B cell (primary cell): ENCODE data around the gene MED20. TPM values are rescaled to one million over a fixed set of nuclear protein-coding genes. Genes with fewer than 3 reads are reported as not detected.
A peak's percentile ranks its signal among the peaks of the same experiment; 100 is the strongest.

Experiments used
- ATAC-seq: fragments of 200-7000 bp; cut with Tn5 transposase; one replicate; pipeline ENCODE4 v1.10.0; 2021; ENCODE audit warnings: low read depth, mild to moderate bottlenecking, moderate number of reproducible peaks, moderate library complexity
- CTCF ChIA-PET: fragments of 350-600 bp; sonication (Branson Sonifier 250); formaldehyde crosslinking; loops from one replicate; lab custom pipeline; 2021; ENCODE audit warnings: antibody characterized with exemption, inconsistent platforms; lab: Charles Lee
- POLR2A ChIA-PET: fragments of 350-600 bp; sonication (Branson Sonifier 250); formaldehyde crosslinking; loops from one replicate; lab custom pipeline; 2021; ENCODE audit warnings: antibody characterized with exemption; lab: Charles Lee
- DNase-seq: peaks from one replicate; pipeline ENCODE4 v3.0.0; 2013
- H2AFZ ChIP-seq: 2 replicates; pipeline ENCODE4 v1.6.1; 2012; ENCODE audit warnings: mild to moderate bottlenecking, low read depth, low read length; ENCODE audit not compliant: insufficient read depth, poor library complexity, severe bottlenecking
- H3K27ac ChIP-seq, 2 donors: 1 replicate in 1 of 2; 2 replicates in 1 of 2; pipeline ENCODE4 v1.5.1; 2012 to 2013; ENCODE audit warnings: low read length in 2 of 2, mild to moderate bottlenecking in 2 of 2, moderate library complexity in 1 of 2
- H3K27me3 ChIP-seq, 4 experiments: fragments of 200-600 bp in 1 of 4; sonication (generic) in 1 of 4; replicated peaks in 1 of 4; 1 replicate in 2 of 4; 2 replicates in 2 of 4; pipeline versions ENCODE4 v1.6.1 to v1.7.0; 2013 to 2016; ENCODE audit warnings: low read length in 3 of 4, mild to moderate bottlenecking in 2 of 4, mixed read lengths in 1 of 4, moderate library complexity in 1 of 4; ENCODE audit not compliant: insufficient read depth in 4 of 4, control insufficient read depth in 3 of 4; ENCODE audit errors: control extremely low read depth in 1 of 4
- H3K36me3 ChIP-seq, 2 experiments: replicated peaks in 1 of 2; 1 replicate in 1 of 2; 2 replicates in 1 of 2; pipeline versions ENCODE4 v1.6.1 to v1.7.1; 2013; ENCODE audit warnings: low read length in 1 of 2; ENCODE audit not compliant: insufficient read depth in 2 of 2, control insufficient read depth in 1 of 2; ENCODE audit errors: control extremely low read depth in 1 of 2, extremely low read depth in 1 of 2
- H3K4me1 ChIP-seq, 2 donors: fragments of 200-600 bp in 1 of 2; sonication (generic) in 1 of 2; 1 replicate in 1 of 2; 2 replicates in 1 of 2; pipeline versions ENCODE4 v1.5.1 to v1.6.1; 2013 to 2017; ENCODE audit warnings: low read length in 2 of 2; ENCODE audit not compliant: control insufficient read depth in 2 of 2, insufficient read depth in 2 of 2
- H3K4me2 ChIP-seq: replicated peaks from 2 replicates; pipeline ENCODE3; 2012; ENCODE audit warnings: mild to moderate bottlenecking, low read depth, low read length; ENCODE audit not compliant: poor library complexity, severe bottlenecking
- H3K4me3 ChIP-seq, 5 experiments: fragments of 200-600 bp in 1 of 5; sonication (generic) in 1 of 5; 1 replicate in 3 of 5; 2 replicates in 2 of 5; pipeline versions ENCODE4 v1.5.1 to v1.7.0; 2011 to 2016; ENCODE audit warnings: low read length in 4 of 5, mild to moderate bottlenecking in 4 of 5, low read depth in 2 of 5, control low read depth in 1 of 5, moderate library complexity in 1 of 5; ENCODE audit not compliant: insufficient read depth in 1 of 5; ENCODE audit errors: control extremely low read depth in 1 of 5, extremely low read depth in 1 of 5
- H3K79me2 ChIP-seq: fragments of 200-600 bp; sonication (generic); one replicate; pipeline ENCODE4 v1.6.0; 2016; ENCODE audit warnings: low read length; ENCODE audit not compliant: control insufficient read depth, insufficient read depth
- H3K9ac ChIP-seq: fragments of 200-600 bp; sonication (generic); 2 replicates; pipeline ENCODE4 v1.6.1; 2017; ENCODE audit warnings: mild to moderate bottlenecking, low read length, moderate library complexity
- H3K9me3 ChIP-seq, 3 donors: one replicate each; pipeline versions ENCODE4 v1.6.1 to v1.7.1; 2013; ENCODE audit warnings: low read length in 2 of 3; ENCODE audit not compliant: control insufficient read depth in 2 of 3, insufficient read depth in 1 of 3; ENCODE audit errors: control extremely low read depth in 1 of 3
- H4K20me1 ChIP-seq: 2 replicates; pipeline ENCODE4 v1.6.0; 2012; ENCODE audit warnings: mild to moderate bottlenecking, low read length; ENCODE audit not compliant: insufficient read depth, control insufficient read depth, poor library complexity, severe bottlenecking
- H3K27ac Mint-ChIP-seq: one replicate; pipeline ENCODE4 v1.8.0; 2021; ENCODE audit warnings: mixed read lengths
- H3K27me3 Mint-ChIP-seq: one replicate; pipeline ENCODE4 v1.8.0; 2021; ENCODE audit warnings: mixed read lengths
- H3K4me1 Mint-ChIP-seq: one replicate; pipeline ENCODE4 v1.8.0; 2021; ENCODE audit warnings: mixed read lengths
- H3K4me3 Mint-ChIP-seq: one replicate; pipeline ENCODE4 v1.8.0; 2021; ENCODE audit warnings: mixed read lengths
- H3K9me3 Mint-ChIP-seq: one replicate; pipeline ENCODE4 v1.8.0; 2022; ENCODE audit warnings: mixed read lengths; ENCODE audit not compliant: insufficient read depth
- EZH2 ChIP-seq: IDR thresholded peaks from 2 replicates; pipeline ENCODE4 v1.6.1; 2012; ENCODE audit warnings: borderline replicate concordance, low read depth, mild to moderate bottlenecking, moderate library complexity, low read length; ENCODE audit not compliant: insufficient read depth, poor library complexity, severe bottlenecking
- WGBS: methylation state at CpG from one replicate; pipeline ENCODE4 v1.1.5; 2013; ENCODE audit warnings: missing lambda C conversion rate; ENCODE audit not compliant: insufficient coverage; 5-methylcytosine and 5-hydroxymethylcytosine counted together
- intact Hi-C: fragments of 100-400 bp; cut with micrococcal nuclease; formaldehyde crosslinking; loops from one replicate; pipeline ENCODE4 v1.10.0; 2022
- polyA plus RNA-seq: library from polyadenylated mRNA; depleted of rRNA; stranded (reverse); fragments of >200 nt; gene quantifications from 2 replicates; pipeline ENCODE4 v1.2.3, GENCODE V29; 2012
- total RNA-seq, 2 donors: library from RNA; stranded (reverse); fragments of 120-200 nt in 1 of 2; gene quantifications; 1 replicate in 1 of 2; 2 replicates in 1 of 2; pipeline versions ENCODE4 v1.2.3 to v1.2.4, GENCODE V29; 2013 to 2022
- TF ChIP-seq, protein P1 (sequence below): fragments of 200-600 bp; IDR thresholded peaks from one replicate; pipeline ENCODE4 v1.8.0; 2022; ENCODE audit warnings: antibody characterized with exemption, mild to moderate bottlenecking

MED20 gene
- total and polyA plus RNA-seq, 2 donors (not counting 1 experiment from before 2014, with no cell fraction given) = 4.6 to 18.2 TPM

DNA sequence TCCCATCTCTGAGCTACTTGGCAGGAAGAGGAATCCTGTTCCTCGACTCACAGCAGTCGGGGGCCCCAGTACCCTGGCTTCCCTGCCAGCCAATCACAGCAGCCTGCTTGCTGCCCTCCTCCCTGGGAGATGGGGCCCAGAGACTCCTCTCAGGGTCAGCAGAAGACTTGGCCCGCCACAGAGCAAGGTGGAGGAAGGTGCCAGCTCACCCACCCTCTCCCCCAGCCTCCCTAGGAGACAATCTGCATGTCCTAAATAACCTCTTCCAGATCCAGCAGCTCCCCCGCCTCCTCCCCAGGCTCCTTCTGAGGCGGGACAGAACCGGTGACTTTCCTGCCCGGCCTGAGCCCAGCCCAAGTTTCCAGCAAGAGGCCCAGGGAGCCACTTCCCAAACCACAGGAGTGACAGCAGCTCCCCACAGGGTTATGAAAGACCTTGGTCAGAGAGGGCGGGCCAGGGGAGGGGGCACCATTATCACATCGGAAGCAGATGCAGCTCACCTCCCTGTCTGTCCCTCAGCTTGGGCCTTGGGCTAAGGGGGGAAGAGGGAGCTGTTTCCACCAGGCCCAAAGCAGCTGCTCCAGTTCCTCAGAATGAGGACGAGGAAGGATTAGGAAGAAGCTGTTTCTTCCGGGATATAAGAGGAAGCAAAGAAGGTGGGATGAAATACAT is 18.4 kb upstream of the MED20 start:
- no peak for ATAC-seq
- peak overlapping the region; percentile 97 for H3K4me2 ChIP-seq
- H3K9ac ChIP-seq = peak overlapping the region; percentile 85
- no peaks in the 10 kb centered on the region for H3K9me3 Mint-ChIP-seq
- H3K9me3 ChIP-seq = no peaks in the 10 kb centered on the region
- peaks cover 0 to 28% of the 10 kb centered on the region in 2 experiments for H3K36me3 ChIP-seq
- WGBS = 4% methylated on average over 9 of the region's 11 CpGs
- peaks cover 71 to 79% of the 10 kb centered on the region in 2 donors for H3K4me1 ChIP-seq
- H3K4me3 ChIP-seq = peak overlapping the region in 2 of 5 experiments; percentile 18 to 31
- intact Hi-C loops = no loop called here
- H3K4me1 Mint-ChIP-seq = peaks cover 67% of the 10 kb centered on the region
- TF ChIP-seq EZH2 = no peak
- TF ChIP-seq, protein P1, sequence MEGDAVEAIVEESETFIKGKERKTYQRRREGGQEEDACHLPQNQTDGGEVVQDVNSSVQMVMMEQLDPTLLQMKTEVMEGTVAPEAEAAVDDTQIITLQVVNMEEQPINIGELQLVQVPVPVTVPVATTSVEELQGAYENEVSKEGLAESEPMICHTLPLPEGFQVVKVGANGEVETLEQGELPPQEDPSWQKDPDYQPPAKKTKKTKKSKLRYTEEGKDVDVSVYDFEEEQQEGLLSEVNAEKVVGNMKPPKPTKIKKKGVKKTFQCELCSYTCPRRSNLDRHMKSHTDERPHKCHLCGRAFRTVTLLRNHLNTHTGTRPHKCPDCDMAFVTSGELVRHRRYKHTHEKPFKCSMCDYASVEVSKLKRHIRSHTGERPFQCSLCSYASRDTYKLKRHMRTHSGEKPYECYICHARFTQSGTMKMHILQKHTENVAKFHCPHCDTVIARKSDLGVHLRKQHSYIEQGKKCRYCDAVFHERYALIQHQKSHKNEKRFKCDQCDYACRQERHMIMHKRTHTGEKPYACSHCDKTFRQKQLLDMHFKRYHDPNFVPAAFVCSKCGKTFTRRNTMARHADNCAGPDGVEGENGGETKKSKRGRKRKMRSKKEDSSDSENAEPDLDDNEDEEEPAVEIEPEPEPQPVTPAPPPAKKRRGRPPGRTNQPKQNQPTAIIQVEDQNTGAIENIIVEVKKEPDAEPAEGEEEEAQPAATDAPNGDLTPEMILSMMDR = no peak
- POLR2A ChIA-PET = interaction anchor here (0.6 to 1.2 kb wide), 3 partner anchors 18 to 110 kb away, joined by 3 to 8 read pairs (median 4); partner anchors contain the start of genes BYSL, MED20 and TAF8
- CTCF ChIA-PET = interaction anchor here (0.9 to 12.5 kb wide), 11 partner anchors 11 to 152 kb away, joined by 3 to 263 read pairs (median 6); partner anchors contain the start of genes BYSL, MED20, TAF8 and TOMM6
- H3K79me2 ChIP-seq = peaks cover 82% of the 10 kb centered on the region
- H3K27ac Mint-ChIP-seq = peak overlapping the region; percentile 87
- peak overlapping the region; percentile 85 for H3K4me3 Mint-ChIP-seq
- no peaks in the 10 kb centered on the region for H3K27me3 ChIP-seq
- H2AFZ ChIP-seq = peak overlapping the region; percentile 15
- no peaks in the 10 kb centered on the region for H3K27me3 Mint-ChIP-seq
- no peak for DNase-seq
- peaks cover 100% of the 10 kb centered on the region for H4K20me1 ChIP-seq
- peak overlapping the region; percentile 37 to 67 for H3K27ac ChIP-seq
